Osteoblast (primary cell): ENCODE results near the gene GARIN3. TPM values are rescaled to one million over a fixed set of nuclear protein-coding genes. Genes with fewer than 3 reads are reported as not detected.

Experiments
- DNase-seq: peaks from one replicate; pipeline ENCODE4 v3.0.0; 2011; ENCODE audit warnings: low spot score, mixed read lengths; ENCODE audit not compliant: insufficient read length; ENCODE audit errors: missing footprints
- H2AFZ ChIP-seq: 2 replicates; pipeline ENCODE4 v1.6.0; 2011; ENCODE audit warnings: mild to moderate bottlenecking, low read length
- H3K27ac ChIP-seq: 2 replicates; pipeline ENCODE4 v1.5.1; 2011; ENCODE audit warnings: mild to moderate bottlenecking, low read depth, low read length, moderate library complexity
- H3K27me3 ChIP-seq: 2 replicates; pipeline ENCODE4 v1.6.0; 2012; ENCODE audit warnings: mild to moderate bottlenecking, control low read depth, inconsistent platforms, low read length, moderate library complexity; ENCODE audit not compliant: insufficient read depth
- H3K36me3 ChIP-seq: 2 replicates; pipeline ENCODE4 v1.5.1; 2011; ENCODE audit warnings: mild to moderate bottlenecking, low read length, control low read depth, moderate library complexity; ENCODE audit not compliant: insufficient read depth
- H3K4me1 ChIP-seq: 2 replicates; pipeline ENCODE4 v1.5.1; 2011; ENCODE audit warnings: mild to moderate bottlenecking, low read length, control low read depth, moderate library complexity; ENCODE audit not compliant: insufficient read depth
- H3K4me2 ChIP-seq: 2 replicates; pipeline ENCODE4 v1.6.0; 2011; ENCODE audit warnings: mild to moderate bottlenecking, low read length; ENCODE audit not compliant: insufficient read depth
- H3K4me3 ChIP-seq: fragments of 200-600 bp; sonication (generic); 3 replicates; pipeline ENCODE4 v1.5.1; 2012; ENCODE audit warnings: mild to moderate bottlenecking, low read length, inconsistent platforms; ENCODE audit not compliant: insufficient read depth
- H3K79me2 ChIP-seq: 2 replicates; pipeline ENCODE4 v1.6.0; 2012; ENCODE audit warnings: mild to moderate bottlenecking, low read length, control low read depth, inconsistent platforms; ENCODE audit not compliant: insufficient read depth
- H3K9me3 ChIP-seq: 2 replicates; pipeline ENCODE4 v1.5.1; 2011; ENCODE audit warnings: low read depth, low read length, control low read depth
- H4K20me1 ChIP-seq: 2 replicates; pipeline ENCODE4 v1.6.0; 2012; ENCODE audit warnings: mild to moderate bottlenecking, low read length, control low read depth; ENCODE audit not compliant: insufficient read depth
- total RNA-seq: library from RNA; depleted of rRNA; stranded (reverse); fragments of >200 nt; gene quantifications from 2 replicates; pipeline ENCODE4 v1.2.3, GENCODE V29; 2012
- TF ChIP-seq, protein P1 (sequence below): IDR thresholded peaks from 2 replicates; pipeline ENCODE4 v1.5.1; 2011; ENCODE audit warnings: mild to moderate bottlenecking, low read depth, low read length, moderate library complexity; ENCODE audit errors: extremely low read depth

Gene GARIN3
- total RNA-seq, 1 donor: not detected

GRCh38 chr5:157150995-157151394, 15.1 kb downstream of the GARIN3 start:
- Histone ChIP-seq H3K4me1 (no peaks in the 10 kb centered on the region), H3K4me3 (no peak overlapping the region), H2AFZ (no peak overlapping the region), H4K20me1 (no peaks in the 10 kb centered on the region), H3K9me3 (no peaks in the 10 kb centered on the region), H3K79me2 (no peaks in the 10 kb centered on the region), H3K27me3 (peaks cover 6% of the 10 kb centered on the region), H3K4me2 (no peak overlapping the region), H3K36me3 (no peaks in the 10 kb centered on the region), H3K27ac (no peak overlapping the region)
- no peak for DNase-seq
- TF ChIP-seq, protein P1, sequence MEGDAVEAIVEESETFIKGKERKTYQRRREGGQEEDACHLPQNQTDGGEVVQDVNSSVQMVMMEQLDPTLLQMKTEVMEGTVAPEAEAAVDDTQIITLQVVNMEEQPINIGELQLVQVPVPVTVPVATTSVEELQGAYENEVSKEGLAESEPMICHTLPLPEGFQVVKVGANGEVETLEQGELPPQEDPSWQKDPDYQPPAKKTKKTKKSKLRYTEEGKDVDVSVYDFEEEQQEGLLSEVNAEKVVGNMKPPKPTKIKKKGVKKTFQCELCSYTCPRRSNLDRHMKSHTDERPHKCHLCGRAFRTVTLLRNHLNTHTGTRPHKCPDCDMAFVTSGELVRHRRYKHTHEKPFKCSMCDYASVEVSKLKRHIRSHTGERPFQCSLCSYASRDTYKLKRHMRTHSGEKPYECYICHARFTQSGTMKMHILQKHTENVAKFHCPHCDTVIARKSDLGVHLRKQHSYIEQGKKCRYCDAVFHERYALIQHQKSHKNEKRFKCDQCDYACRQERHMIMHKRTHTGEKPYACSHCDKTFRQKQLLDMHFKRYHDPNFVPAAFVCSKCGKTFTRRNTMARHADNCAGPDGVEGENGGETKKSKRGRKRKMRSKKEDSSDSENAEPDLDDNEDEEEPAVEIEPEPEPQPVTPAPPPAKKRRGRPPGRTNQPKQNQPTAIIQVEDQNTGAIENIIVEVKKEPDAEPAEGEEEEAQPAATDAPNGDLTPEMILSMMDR: no peak

DNA sequence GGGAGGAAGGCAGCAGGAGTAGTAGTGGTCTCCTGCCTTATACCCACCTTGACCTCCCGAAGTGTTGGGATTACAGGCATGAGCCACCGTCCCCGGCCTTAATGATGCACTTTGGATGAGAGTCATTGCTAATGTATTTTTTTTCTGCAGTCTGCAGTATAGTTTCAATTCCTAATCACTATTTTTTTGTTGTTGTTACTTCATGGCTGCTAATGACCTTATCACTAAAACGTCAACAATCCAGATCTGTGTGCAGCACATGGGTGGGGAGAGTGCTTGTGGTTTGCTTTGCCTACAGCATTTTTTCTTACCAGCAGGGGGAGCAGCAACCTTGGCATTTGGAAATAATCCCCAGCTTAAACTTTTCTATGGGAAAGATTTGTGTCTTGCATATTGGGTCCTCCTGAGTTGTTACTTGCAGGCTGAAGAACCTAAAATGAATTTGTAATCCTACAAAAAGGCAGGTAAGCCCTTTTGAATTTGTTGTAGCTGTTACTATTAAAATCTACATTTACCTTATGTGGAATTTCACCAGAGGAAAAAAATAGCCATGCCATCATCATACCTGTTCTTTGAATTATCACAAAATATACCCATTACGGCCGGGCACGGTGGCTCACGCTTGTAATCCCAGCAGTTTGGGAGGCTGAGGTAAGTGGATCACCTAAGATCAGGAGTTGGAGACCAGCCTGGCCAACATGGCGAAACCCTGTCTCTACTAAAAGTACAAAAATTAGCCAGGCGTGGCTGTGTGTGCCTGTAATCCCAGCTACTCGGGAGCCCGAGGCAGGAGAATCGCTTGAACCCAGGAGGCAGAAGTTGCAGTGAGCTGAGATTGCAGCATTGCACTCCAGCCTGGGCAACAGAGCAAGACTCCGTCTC, 17.1 kb downstream of the GARIN3 start:
- no peak overlapping the region for H3K27ac ChIP-seq
- no peaks in the 10 kb centered on the region for H3K36me3 ChIP-seq
- H3K27me3 ChIP-seq: no peaks in the 10 kb centered on the region
- TF ChIP-seq, protein P1: peak; percentile 94
- no peaks in the 10 kb centered on the region for H3K9me3 ChIP-seq
- DNase-seq: peak; percentile 69
- no peak overlapping the region for H2AFZ ChIP-seq
- no peaks in the 10 kb centered on the region for H4K20me1 ChIP-seq
- H3K4me3 ChIP-seq: no peak overlapping the region
- H3K4me2 ChIP-seq: no peak overlapping the region
- no peaks in the 10 kb centered on the region for H3K79me2 ChIP-seq
- H3K4me1 ChIP-seq: no peaks in the 10 kb centered on the region

DNA sequence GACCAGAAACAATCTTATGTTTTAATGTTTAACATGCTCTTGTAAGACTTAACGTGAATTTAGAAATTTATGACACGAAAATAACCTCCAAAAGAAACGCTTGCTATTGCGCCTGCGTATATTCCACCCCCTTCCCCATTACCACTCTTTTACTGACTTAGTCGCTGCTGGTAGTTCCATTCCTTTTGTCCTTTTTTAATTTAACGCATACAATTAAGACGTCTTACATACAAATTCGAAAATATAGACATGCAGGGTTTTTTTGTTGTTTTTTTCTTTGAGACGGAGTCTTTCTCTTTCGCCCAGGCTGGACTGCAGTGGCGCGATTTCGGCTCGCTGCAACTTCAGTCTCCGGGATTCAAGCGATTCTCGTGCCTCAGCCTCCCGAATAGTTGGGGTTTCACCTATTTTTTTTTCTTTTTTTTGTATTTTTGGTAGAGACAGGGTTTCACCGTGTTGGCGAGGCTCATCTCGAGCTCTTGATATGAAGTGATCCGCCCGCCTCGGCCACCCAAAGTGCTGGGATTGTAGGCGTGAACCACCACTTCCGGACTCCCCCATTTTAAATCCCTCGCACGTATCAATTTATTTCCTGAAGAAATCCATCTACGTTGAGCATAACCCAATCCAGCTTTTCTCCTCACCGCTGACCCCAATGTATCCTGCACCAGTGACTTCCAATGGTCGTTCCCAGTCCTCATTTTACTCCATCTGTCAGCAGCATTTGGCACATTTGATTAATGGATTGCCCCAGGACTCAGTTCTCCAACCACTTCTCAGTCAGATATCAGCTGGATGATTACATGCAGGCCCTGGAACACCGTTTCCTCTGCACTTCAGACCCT, 22.7 kb downstream of the GARIN3 start:
- peaks cover 33% of the 10 kb centered on the region for H3K79me2 ChIP-seq
- H3K4me3 ChIP-seq: peak overlapping the region; percentile 98
- peaks cover 2% of the 10 kb centered on the region for H3K36me3 ChIP-seq
- peak overlapping the region; percentile 78 for H3K4me2 ChIP-seq
- peak; percentile 89 for DNase-seq
- peak overlapping the region; percentile 94 for H3K27ac ChIP-seq
- no peaks in the 10 kb centered on the region for H4K20me1 ChIP-seq
- no peaks in the 10 kb centered on the region for H3K9me3 ChIP-seq
- no peaks in the 10 kb centered on the region for H3K27me3 ChIP-seq
- peak overlapping the region; percentile 93 for H2AFZ ChIP-seq
- TF ChIP-seq, protein P1: no peak
- H3K4me1 ChIP-seq: peaks cover 4% of the 10 kb centered on the region
